Neural cell (in vitro differentiated cells): ENCODE measurements around the gene RNASE11. TPM values are rescaled to one million over a fixed set of nuclear protein-coding genes. Genes with fewer than 3 reads are reported as not detected.

Experiments used
- H2AFZ ChIP-seq: fragments of 200-600, 300-800 bp; sonication (generic), shearing (Covaris generic); 2 replicates; pipeline ENCODE4 v1.6.0; 2014; ENCODE audit warnings: low read depth, mild to moderate bottlenecking, antibody characterized with exemption, low read length, moderate library complexity
- H3F3A ChIP-seq: fragments of 200-600 bp; shearing (Covaris generic); 2 replicates; pipeline ENCODE4 v1.6.1; 2016; ENCODE audit warnings: mild to moderate bottlenecking, moderate library complexity, mixed read lengths, antibody characterized with exemption, low read length; ENCODE audit not compliant: insufficient read depth, poor library complexity, severe bottlenecking
- H3K27ac ChIP-seq: fragments of 200-600, 300-800 bp; sonication (generic), shearing (Covaris generic); 2 replicates; pipeline ENCODE4 v1.5.1; 2014; ENCODE audit warnings: mild to moderate bottlenecking, low read length, moderate library complexity
- H3K27me3 ChIP-seq: fragments of 300-800, 200-600 bp; sonication (generic), shearing (Covaris generic); 2 replicates; pipeline ENCODE4 v1.6.0; 2014; ENCODE audit warnings: mild to moderate bottlenecking, low read depth, low read length, moderate library complexity; ENCODE audit not compliant: insufficient read depth
- H3K36me3 ChIP-seq: fragments of 300-800, 200-600 bp; sonication (generic), shearing (Covaris generic); 2 replicates; pipeline ENCODE4 v1.5.1; 2014; ENCODE audit warnings: mild to moderate bottlenecking, antibody characterized with exemption, low read length, moderate library complexity; ENCODE audit not compliant: insufficient read depth
- H3K4me2 ChIP-seq: fragments of 300-800, 200-600 bp; sonication (generic), shearing (Covaris generic); 2 replicates; pipeline ENCODE4 v1.6.0; 2014; ENCODE audit warnings: mild to moderate bottlenecking, low read length
- H3K4me3 ChIP-seq: fragments of 300-800, 200-600 bp; sonication (generic), shearing (Covaris generic); 2 replicates; pipeline ENCODE4 v1.5.1; 2014; ENCODE audit warnings: mild to moderate bottlenecking, low read length, moderate library complexity
- H3K79me2 ChIP-seq: fragments of 200-600 bp; shearing (Covaris generic); replicated peaks from 2 replicates; pipeline ENCODE4 v1.6.0; 2014; ENCODE audit warnings: mild to moderate bottlenecking, low read length, moderate library complexity; ENCODE audit not compliant: insufficient read depth
- H3K9ac ChIP-seq: fragments of 300-800, 200-600 bp; sonication (generic), shearing (Covaris generic); 2 replicates; pipeline ENCODE4 v1.6.1; 2016; ENCODE audit warnings: mild to moderate bottlenecking, low read length, mixed read lengths
- H3K9me2 ChIP-seq: fragments of 200-600 bp; shearing (Covaris generic); 2 replicates; pipeline ENCODE4 v1.6.1; 2016; ENCODE audit warnings: mild to moderate bottlenecking, low read length, mixed read lengths; ENCODE audit not compliant: insufficient read depth
- H3K9me3 ChIP-seq: fragments of 200-600, 300-800 bp; sonication (generic), shearing (Covaris generic); 2 replicates; pipeline ENCODE4 v1.6.1; 2016; ENCODE audit warnings: mild to moderate bottlenecking, mixed run types, low read length, moderate library complexity, mixed read lengths
- H4K20me1 ChIP-seq: fragments of 200-600 bp; shearing (Covaris generic); 2 replicates; pipeline ENCODE4 v1.6.1; 2016; ENCODE audit warnings: mild to moderate bottlenecking, mixed run types; ENCODE audit not compliant: insufficient read depth
- EP300 ChIP-seq: fragments of 450-650 bp; conservative IDR thresholded peaks from 2 replicates; pipeline ENCODE4 v1.6.1; 2014; ENCODE audit warnings: antibody characterized with exemption, mild to moderate bottlenecking, moderate library complexity; ENCODE audit not compliant: poor library complexity, severe bottlenecking
- EZH2 ChIP-seq: fragments of 200-600, 300-800 bp; shearing (Covaris generic), sonication (generic); IDR thresholded peaks from 2 replicates; pipeline ENCODE4 v1.6.1; 2014; ENCODE audit warnings: antibody characterized with exemption, low read length, borderline replicate concordance, mild to moderate bottlenecking; ENCODE audit not compliant: insufficient read depth, poor library complexity, severe bottlenecking
- MXI1 ChIP-seq: fragments of 450-650 bp; conservative IDR thresholded peaks from 2 replicates; pipeline ENCODE4 v1.6.1; 2014; ENCODE audit warnings: antibody characterized with exemption, mild to moderate bottlenecking; ENCODE audit not compliant: poor library complexity, severe bottlenecking
- POLR2AphosphoS5 ChIP-seq: IDR thresholded peaks from 2 replicates; pipeline ENCODE4 v1.6.1; 2012
- RAD21 ChIP-seq: fragments of 450-650 bp; conservative IDR thresholded peaks from 2 replicates; pipeline ENCODE4 v1.6.1; 2014; ENCODE audit warnings: antibody characterized with exemption, mild to moderate bottlenecking, moderate library complexity
- SMC3 ChIP-seq: fragments of 450-650 bp; conservative IDR thresholded peaks from 2 replicates; pipeline ENCODE4 v1.6.1; 2014; ENCODE audit warnings: antibody characterized with exemption, mild to moderate bottlenecking, moderate library complexity; ENCODE audit not compliant: poor library complexity
- TAF1 ChIP-seq: IDR thresholded peaks from 2 replicates; pipeline ENCODE4 v1.6.1; 2012; ENCODE audit warnings: low read depth
- polyA plus RNA-seq: library from polyadenylated mRNA; depleted of rRNA; stranded (reverse); fragments of >200 nt; gene quantifications from 2 replicates; pipeline ENCODE4 v1.2.3, GENCODE V29; 2014
- TF ChIP-seq, protein P1 (sequence below): fragments of 450-650 bp; IDR thresholded peaks from 2 replicates; pipeline ENCODE4 v1.5.1; 2014; ENCODE audit warnings: antibody characterized with exemption, mild to moderate bottlenecking, moderate library complexity; ENCODE audit not compliant: poor library complexity, severe bottlenecking
- TF ChIP-seq, protein P2 (sequence below): IDR thresholded peaks from 2 replicates; pipeline ENCODE4 v1.6.1; 2012; ENCODE audit warnings: borderline replicate concordance

RNASE11 gene
- polyA plus RNA-seq, 1 donor from 2014 or later: not detected

DNA sequence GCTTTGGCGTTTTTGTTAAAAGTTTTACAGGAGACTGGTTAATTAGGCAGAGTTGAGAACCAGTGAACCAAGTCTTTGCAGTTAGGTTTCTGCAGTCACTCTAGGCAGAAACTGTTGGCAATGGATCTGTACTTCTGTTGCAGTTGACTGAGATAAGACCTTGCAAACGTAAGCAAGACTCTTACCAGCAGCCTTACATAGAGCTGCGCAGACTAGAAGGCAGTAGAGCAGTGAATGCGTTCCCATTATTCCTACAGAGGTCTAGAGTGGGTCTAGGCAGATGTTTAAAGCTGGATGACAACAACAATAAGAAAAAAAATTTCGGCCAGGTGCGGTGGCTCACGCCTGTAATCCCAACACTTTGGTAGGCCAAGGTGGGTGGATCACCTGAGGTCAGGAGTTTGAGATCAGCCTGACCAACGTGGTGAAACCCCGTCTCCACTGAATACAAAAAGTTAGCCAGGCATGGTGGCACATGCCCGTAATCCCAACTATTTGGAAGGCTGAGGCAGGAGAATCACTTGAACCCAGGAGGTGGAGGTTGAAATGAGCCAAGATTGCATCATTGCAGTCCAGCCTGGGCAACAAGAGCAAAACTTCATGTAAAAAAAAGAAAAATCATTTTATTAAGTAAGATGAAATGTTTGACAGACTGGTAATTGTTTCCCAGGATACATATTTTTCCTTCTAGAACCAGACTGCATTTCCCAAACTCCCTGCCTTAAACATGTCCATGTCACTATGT lies 39.2 kb downstream of the RNASE11 start:
- Histone ChIP-seq H2AFZ (no peak overlapping the region), H3K27me3 (no peaks in the 10 kb centered on the region)

DNA sequence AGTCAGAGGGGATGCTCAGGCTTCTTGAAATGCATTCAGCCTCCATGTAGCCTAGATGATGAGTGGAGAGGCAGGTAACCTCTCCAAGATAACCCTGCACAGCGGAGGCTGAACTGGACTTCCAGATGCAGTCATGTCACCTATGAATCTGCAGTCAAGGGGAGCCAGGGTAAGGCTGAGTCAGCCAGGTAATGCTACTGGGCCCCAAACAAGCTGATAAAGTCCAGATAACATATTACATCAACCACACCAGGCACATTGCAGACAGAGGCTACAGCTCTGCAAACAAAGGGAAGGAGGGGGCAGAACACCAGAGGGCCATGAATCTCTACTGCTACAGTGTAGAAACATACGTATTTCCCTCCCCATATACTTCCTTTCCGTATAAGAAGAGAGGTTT lies 40.9 kb downstream of the RNASE11 start:
- Histone ChIP-seq H4K20me1 (no peaks in the 10 kb centered on the region), H3K36me3 (no peaks in the 10 kb centered on the region), H3K9me2 (no peaks in the 10 kb centered on the region), H3K9ac (no peak overlapping the region), H3K4me3 (no peak overlapping the region), H2AFZ (no peak overlapping the region), H3K79me2 (no peaks in the 10 kb centered on the region), H3K9me3 (no peaks in the 10 kb centered on the region), H3K27me3 (no peaks in the 10 kb centered on the region), H3K4me2 (no peak overlapping the region), H3F3A (no peaks in the 10 kb centered on the region), H3K27ac (no peak overlapping the region)
- TF ChIP-seq SMC3 (no peak), POLR2AphosphoS5 (no peak), RAD21 (no peak), MXI1 (no peak), EZH2 (no peak), TAF1 (no peak), EP300 (no peak)
- TF ChIP-seq, protein P1, sequence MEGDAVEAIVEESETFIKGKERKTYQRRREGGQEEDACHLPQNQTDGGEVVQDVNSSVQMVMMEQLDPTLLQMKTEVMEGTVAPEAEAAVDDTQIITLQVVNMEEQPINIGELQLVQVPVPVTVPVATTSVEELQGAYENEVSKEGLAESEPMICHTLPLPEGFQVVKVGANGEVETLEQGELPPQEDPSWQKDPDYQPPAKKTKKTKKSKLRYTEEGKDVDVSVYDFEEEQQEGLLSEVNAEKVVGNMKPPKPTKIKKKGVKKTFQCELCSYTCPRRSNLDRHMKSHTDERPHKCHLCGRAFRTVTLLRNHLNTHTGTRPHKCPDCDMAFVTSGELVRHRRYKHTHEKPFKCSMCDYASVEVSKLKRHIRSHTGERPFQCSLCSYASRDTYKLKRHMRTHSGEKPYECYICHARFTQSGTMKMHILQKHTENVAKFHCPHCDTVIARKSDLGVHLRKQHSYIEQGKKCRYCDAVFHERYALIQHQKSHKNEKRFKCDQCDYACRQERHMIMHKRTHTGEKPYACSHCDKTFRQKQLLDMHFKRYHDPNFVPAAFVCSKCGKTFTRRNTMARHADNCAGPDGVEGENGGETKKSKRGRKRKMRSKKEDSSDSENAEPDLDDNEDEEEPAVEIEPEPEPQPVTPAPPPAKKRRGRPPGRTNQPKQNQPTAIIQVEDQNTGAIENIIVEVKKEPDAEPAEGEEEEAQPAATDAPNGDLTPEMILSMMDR: no peak
- TF ChIP-seq, protein P2, sequence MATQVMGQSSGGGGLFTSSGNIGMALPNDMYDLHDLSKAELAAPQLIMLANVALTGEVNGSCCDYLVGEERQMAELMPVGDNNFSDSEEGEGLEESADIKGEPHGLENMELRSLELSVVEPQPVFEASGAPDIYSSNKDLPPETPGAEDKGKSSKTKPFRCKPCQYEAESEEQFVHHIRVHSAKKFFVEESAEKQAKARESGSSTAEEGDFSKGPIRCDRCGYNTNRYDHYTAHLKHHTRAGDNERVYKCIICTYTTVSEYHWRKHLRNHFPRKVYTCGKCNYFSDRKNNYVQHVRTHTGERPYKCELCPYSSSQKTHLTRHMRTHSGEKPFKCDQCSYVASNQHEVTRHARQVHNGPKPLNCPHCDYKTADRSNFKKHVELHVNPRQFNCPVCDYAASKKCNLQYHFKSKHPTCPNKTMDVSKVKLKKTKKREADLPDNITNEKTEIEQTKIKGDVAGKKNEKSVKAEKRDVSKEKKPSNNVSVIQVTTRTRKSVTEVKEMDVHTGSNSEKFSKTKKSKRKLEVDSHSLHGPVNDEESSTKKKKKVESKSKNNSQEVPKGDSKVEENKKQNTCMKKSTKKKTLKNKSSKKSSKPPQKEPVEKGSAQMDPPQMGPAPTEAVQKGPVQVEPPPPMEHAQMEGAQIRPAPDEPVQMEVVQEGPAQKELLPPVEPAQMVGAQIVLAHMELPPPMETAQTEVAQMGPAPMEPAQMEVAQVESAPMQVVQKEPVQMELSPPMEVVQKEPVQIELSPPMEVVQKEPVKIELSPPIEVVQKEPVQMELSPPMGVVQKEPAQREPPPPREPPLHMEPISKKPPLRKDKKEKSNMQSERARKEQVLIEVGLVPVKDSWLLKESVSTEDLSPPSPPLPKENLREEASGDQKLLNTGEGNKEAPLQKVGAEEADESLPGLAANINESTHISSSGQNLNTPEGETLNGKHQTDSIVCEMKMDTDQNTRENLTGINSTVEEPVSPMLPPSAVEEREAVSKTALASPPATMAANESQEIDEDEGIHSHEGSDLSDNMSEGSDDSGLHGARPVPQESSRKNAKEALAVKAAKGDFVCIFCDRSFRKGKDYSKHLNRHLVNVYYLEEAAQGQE: no peak

More for the DNA sequence above, 39.2 kb downstream of the RNASE11 start:
- Histone ChIP-seq H3K9ac (no peak overlapping the region), H3K36me3 (no peaks in the 10 kb centered on the region), H3F3A (no peaks in the 10 kb centered on the region), H3K4me2 (no peak overlapping the region), H3K79me2 (no peaks in the 10 kb centered on the region), H3K9me3 (no peaks in the 10 kb centered on the region), H3K9me2 (no peaks in the 10 kb centered on the region), H3K27ac (no peak overlapping the region), H3K4me3 (no peak overlapping the region), H4K20me1 (no peaks in the 10 kb centered on the region)
- TF ChIP-seq SMC3: no peak
- TF ChIP-seq TAF1: no peak
- TF ChIP-seq, protein P2: no peak
- TF ChIP-seq EP300: no peak
- TF ChIP-seq MXI1: no peak
- no peak for TF ChIP-seq EZH2
- no peak for TF ChIP-seq RAD21
- TF ChIP-seq, protein P1: no peak
- TF ChIP-seq POLR2AphosphoS5: no peak
